ENCODE results near the gene DSCAML1.

The DSCAML1 gene

GRCh38 chr11:117688255-117688797 lies 108.7 kb downstream of the DSCAML1 start:
- no peak for DNase-seq

GRCh38 chr11:117687776-117688175 lies 109.2 kb downstream of the DSCAML1 start:
- no peak for DNase-seq

- no peak for DNase-seq
Measured at GRCh38 chr11:117686711-117687110, 110.3 kb downstream of the DSCAML1 start.

- DNase-seq, result no peak
Measured at GRCh38 chr11:117685566-117685965, 111.5 kb downstream of the DSCAML1 start.

- DNase-seq, result no peak
Measured at GRCh38 chr11:117684731-117685130, 112.3 kb downstream of the DSCAML1 start.

GRCh38 chr11:117684111-117684510 lies 112.9 kb downstream of the DSCAML1 start:
- no peak for DNase-seq

- no peak for DNase-seq
Measured at GRCh38 chr11:117681438-117681837, 115.6 kb downstream of the DSCAML1 start.

- DNase-seq, result no peak
Measured at GRCh38 chr11:117679461-117679860, 117.6 kb downstream of the DSCAML1 start.

GRCh38 chr11:117678658-117679406 lies 118.2 kb downstream of the DSCAML1 start:
- DNase-seq, result no peak

GRCh38 chr11:117677729-117678310 lies 119.2 kb downstream of the DSCAML1 start:
- DNase-seq, result no peak

- DNase-seq, result no peak
Measured at GRCh38 chr11:117676501-117676900, 120.5 kb downstream of the DSCAML1 start.

- no peak for DNase-seq
Measured at GRCh38 chr11:117673602-117674001, 123.4 kb downstream of the DSCAML1 start.

- DNase-seq, result no peak
Measured at GRCh38 chr11:117671370-117671769, 125.6 kb downstream of the DSCAML1 start.

- no peak for DNase-seq
Measured at GRCh38 chr11:117670924-117671323, 126.1 kb downstream of the DSCAML1 start.

- DNase-seq, result no peak
Measured at GRCh38 chr11:117670443-117670842, 126.6 kb downstream of the DSCAML1 start.

GRCh38 chr11:117669616-117670015 lies 127.4 kb downstream of the DSCAML1 start:
- no peak for DNase-seq

GRCh38 chr11:117669062-117669461 lies 128.0 kb downstream of the DSCAML1 start:
- DNase-seq, result no peak

GRCh38 chr11:117668321-117668751 lies 128.7 kb downstream of the DSCAML1 start:
- DNase-seq, result no peak

GRCh38 chr11:117664897-117665296 lies 132.1 kb downstream of the DSCAML1 start:
- peak; percentile 63 for DNase-seq

GRCh38 chr11:117663821-117664220 lies 133.2 kb downstream of the DSCAML1 start:
- no peak for DNase-seq

- no peak for DNase-seq
Measured at GRCh38 chr11:117663414-117663813, 133.6 kb downstream of the DSCAML1 start.

- DNase-seq, result no peak
Measured at GRCh38 chr11:117662671-117663269, 134.2 kb downstream of the DSCAML1 start.

GRCh38 chr11:117662255-117662654 lies 134.8 kb downstream of the DSCAML1 start:
- no peak for DNase-seq

- DNase-seq, result no peak
Measured at GRCh38 chr11:117658809-117659208, 138.2 kb downstream of the DSCAML1 start.

Data from islet precursor cell (in vitro differentiated cells).